ENCODE results near the gene OR2A5.
"Not testable (repeated sequence)": the region's sequence is repeated elsewhere in the genome, so short reads cannot be mapped to it uniquely, and the experiment has no call there.

OR2A5 gene

DNA sequence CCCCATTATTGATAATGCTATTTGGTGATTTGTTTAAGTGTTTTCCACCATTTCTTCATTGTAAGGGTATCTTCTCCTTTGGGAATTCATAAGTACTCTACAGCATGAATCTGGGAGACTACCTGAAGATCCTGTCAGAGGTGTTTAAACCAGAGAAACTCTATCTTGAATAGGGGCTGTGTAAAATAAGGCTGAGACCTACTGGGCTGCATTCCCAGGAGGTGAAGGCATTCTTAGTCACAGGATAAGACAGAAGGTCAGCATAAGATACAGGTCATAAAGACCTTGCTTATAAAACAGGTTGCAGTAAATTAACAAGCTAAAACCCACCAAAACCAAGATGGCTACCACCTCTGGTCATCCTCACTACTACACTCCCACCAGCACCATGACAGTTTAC is 13.4 kb upstream of the OR2A5 start:
- no peak for DNase-seq (ENCODE audit: low spot score)

GRCh38 chr7:144036302-144036885 is 12.4 kb upstream of the OR2A5 start:
- DNase-seq (ENCODE audit: low spot score) = no peak

- no peak for DNase-seq (ENCODE audit: low spot score)
Measured at GRCh38 chr7:144037414-144038035, 11.2 kb upstream of the OR2A5 start.

DNA sequence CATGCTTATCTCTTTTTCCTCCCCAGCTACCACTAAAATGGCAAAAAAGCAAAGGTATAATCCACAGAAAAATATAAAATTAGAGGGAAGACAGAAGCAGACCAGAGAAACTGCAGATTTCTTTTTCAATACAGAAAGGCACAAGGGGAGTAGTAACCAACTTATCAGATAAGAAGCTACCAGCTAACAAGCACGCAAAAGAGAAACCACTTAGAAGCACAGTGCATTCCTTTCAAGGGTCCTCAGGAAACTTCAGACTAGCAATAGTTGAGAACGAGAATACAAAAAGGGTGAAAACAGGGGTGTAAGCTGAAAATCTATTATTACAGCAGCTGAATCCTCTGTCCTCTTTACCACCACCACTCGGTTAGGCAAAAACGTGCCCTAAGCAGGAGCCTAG is 9.9 kb upstream of the OR2A5 start:
- no peak for DNase-seq (ENCODE audit: low spot score)

GRCh38 chr7:144049491-144049890 is 743 bp downstream of the OR2A5 start:
- DNase-seq (ENCODE audit: low spot score) = no peak

GRCh38 chr7:144050093-144050492 is 1.3 kb downstream of the OR2A5 start:
- no peak for DNase-seq (ENCODE audit: low spot score)

DNA sequence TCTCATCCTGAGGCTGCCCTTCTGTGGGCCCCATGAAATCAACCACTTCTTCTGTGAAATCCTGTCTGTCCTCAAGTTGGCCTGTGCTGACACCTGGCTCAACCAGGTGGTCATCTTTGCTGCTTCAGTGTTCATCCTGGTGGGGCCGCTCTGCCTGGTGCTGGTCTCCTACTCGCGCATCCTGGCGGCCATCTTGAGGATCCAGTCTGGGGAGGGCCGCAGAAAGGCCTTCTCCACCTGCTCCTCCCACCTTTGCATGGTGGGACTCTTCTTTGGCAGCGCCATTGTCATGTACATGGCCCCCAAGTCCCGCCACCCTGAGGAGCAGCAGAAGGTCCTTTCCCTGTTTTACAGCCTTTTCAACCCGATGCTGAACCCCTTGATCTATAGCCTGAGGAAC is 2.1 kb downstream of the OR2A5 start:
- not testable (repeated sequence) for DNase-seq (ENCODE audit: low spot score)

GRCh38 chr7:144057954-144058353 is 9.2 kb downstream of the OR2A5 start:
- DNase-seq (ENCODE audit: low spot score) = no peak

- no peak for DNase-seq (ENCODE audit: low spot score)
Measured at GRCh38 chr7:144063710-144064109, 15.0 kb downstream of the OR2A5 start.

- no peak for DNase-seq (ENCODE audit: low spot score)
Measured at GRCh38 chr7:144069511-144069910, 20.8 kb downstream of the OR2A5 start, which contains the start of gene OR2A25. OR2A25 (plus strand) TSS chr7:144069811; CDS start chr7:144074220, 4,409 bp downstream.

- DNase-seq (ENCODE audit: low spot score) = no peak
Measured at GRCh38 chr7:144069953-144070352, 21.2 kb downstream of the OR2A5 start.

DNA sequence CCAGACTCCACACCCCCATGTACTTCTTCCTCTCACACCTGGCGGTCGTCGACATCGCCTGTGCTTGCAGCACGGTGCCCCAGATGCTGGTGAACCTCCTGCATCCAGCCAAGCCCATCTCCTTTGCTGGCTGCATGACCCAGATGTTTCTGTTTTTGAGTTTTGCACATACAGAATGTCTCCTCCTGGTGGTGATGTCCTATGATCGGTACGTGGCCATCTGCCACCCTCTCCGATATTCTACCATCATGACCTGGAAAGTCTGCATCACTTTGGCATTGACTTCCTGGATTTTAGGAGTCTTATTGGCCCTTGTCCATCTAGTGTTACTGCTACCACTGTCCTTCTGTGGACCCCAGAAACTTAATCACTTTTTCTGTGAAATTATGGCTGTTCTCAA is 25.6 kb downstream of the OR2A5 start:
- DNase-seq (ENCODE audit: low spot score) = no peak

GRCh38 chr7:144085978-144086377 is 37.2 kb downstream of the OR2A5 start, which contains the start of gene OR2A12:
OR2A12 (plus strand) TSS chr7:144086278; CDS start chr7:144095108, 8,830 bp downstream.
- no peak for DNase-seq (ENCODE audit: low spot score)

DNA sequence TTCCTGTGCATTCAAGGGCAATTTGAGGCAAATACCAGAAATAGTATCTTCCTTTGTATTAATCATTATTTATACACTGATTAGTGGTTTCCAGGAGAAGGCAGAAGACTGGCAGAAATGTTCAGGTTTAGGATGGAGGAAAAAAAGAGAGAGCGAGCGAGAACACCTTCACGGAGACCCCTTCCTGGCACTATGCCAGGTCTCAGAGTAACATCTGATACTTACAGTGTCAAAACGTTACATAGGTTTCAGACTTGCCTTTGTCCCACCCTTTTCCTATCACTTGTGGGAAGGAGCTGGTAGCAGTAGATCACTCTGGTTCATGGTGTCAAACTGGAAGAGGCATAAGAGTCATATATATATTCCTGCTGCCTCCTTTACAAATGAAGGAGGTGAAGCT is 38.0 kb downstream of the OR2A5 start:
- DNase-seq (ENCODE audit: low spot score) = no peak

GRCh38 chr7:144087230-144087629 is 38.5 kb downstream of the OR2A5 start:
- no peak for DNase-seq (ENCODE audit: low spot score)

GRCh38 chr7:144090667-144091066 is 41.9 kb downstream of the OR2A5 start:
- DNase-seq (ENCODE audit: low spot score) = no peak

DNA sequence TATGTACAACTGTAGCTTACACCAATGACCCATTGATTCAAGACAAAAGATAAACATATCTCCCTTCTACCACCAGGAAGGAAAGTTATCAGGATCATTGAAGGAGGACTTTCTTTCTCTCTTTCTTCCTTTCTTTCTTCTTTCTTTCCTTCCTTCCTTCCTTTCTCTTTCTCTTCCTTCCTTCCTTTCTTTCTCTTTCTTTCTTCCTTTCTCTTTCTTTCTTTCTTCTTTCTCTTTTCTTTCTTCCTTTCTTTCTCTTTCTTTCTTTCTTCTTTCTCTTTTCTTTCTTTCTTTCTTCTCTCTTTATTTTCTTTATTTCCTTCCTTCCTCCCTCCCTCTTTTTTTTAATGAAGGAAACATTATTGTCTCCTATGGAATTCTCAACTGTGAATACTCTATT is 50.0 kb downstream of the OR2A5 start:
- no peak for DNase-seq (ENCODE audit: low spot score)

DNA sequence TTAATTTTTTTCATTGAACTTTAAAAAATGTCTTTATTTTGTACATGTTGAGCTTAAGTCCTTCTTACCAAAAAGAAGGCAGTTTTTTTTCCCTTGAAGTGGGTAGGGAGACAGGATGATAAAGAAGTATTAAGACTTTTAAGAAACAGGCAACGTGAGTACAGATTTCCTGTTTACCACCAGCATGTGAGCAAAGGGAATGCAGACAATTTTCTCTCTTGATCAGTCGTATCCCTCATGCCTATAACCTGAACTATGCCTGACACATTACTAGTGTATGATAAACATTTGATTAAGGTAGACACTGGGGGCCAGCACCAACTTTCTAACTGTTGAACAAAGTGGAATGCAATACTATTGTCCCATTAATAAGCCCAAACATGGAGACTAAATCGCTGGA is 51.9 kb downstream of the OR2A5 start:
- no peak for DNase-seq (ENCODE audit: low spot score)

DNA sequence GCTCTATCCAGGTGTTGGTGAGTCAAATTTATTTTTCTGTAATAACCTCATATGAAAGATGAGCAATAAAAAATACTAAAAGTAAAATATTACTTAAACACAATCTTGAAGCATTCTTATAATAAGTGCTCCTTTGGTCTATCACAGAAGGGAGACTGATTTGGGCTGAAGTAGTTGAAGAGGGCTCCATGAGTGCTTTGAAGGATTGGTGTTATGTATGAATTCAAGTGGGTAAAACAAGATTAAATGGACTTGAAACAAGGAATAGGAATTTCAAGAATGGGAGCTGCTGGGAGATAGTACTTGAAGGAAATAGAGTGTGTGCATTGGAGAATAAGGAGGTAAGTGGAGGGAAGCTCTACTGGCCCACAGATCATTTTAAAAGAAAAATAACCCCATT is 53.3 kb downstream of the OR2A5 start:
- DNase-seq (ENCODE audit: low spot score) = no peak

- DNase-seq (ENCODE audit: low spot score) = no peak
Measured at GRCh38 chr7:144105211-144105610, 56.5 kb downstream of the OR2A5 start.
